ENCODE results near the gene NPRL2. TPM values are rescaled to one million over a fixed set of nuclear protein-coding genes. Genes with fewer than 3 reads are reported as not detected.

NPRL2 gene
- polyA plus RNA-seq, 4 donors, result 16.2 to 31.8 (median 21.3) TPM

DNA sequence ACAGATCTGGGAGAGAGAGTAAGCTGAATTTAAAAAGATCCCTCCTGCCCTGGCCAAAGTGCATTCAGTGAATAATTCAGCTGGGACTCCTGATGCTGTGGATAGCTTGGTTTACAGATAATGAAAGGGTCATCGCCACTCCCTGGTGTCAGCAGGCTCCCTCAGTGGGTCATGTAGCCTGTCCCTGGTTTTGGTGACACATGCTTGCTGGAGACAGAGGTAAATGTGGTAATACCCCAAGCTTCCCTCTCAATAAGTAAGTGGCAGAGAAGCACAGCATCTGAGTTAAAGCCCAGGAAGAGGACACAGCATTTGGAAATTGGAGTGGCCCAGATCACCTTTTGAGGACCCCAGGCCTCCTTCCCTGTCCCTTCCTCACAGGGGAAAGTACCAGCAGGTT, 6.9 kb upstream of the NPRL2 start:
- Histone ChIP-seq H3K27ac (ENCODE audit: low read depth in 1 of 3, low read length in 2 of 3) (peak overlapping the region in 2 of 3 donors; percentile 38 to 75), H3K36me3 (ENCODE audit: control insufficient read depth in 3 of 3, insufficient read depth in 2 of 3, low read depth in 1 of 3, low read length in 3 of 3) (peaks cover 9 to 57% (median 11%) of the 10 kb centered on the region in 3 donors), H3K27me3 (ENCODE audit: control insufficient read depth in 3 of 3, insufficient read depth in 3 of 3, low read length in 3 of 3) (no peaks in the 10 kb centered on the region), H3K9me3 (ENCODE audit: control insufficient read depth in 2 of 2, insufficient read depth in 1 of 2, low read depth in 1 of 2, low read length in 1 of 2) (no peaks in the 10 kb centered on the region), H3K4me3 (ENCODE audit: low read depth in 1 of 3, low read length in 3 of 3) (peak overlapping the region in 2 of 3 donors; percentile 62 to 83), H3K4me1 (ENCODE audit: control insufficient read depth in 3 of 3, insufficient read depth in 2 of 3, low read depth in 1 of 3, low read length in 2 of 3) (peaks cover 11 to 35% (median 18%) of the 10 kb centered on the region in 3 donors)
- FAIRE-seq, result no peak
- WGBS, 3 donors, result 29 to 56% (median 41%) methylated on average over 1 of the region's 1 CpG
- DNase-seq, result no peak

DNA sequence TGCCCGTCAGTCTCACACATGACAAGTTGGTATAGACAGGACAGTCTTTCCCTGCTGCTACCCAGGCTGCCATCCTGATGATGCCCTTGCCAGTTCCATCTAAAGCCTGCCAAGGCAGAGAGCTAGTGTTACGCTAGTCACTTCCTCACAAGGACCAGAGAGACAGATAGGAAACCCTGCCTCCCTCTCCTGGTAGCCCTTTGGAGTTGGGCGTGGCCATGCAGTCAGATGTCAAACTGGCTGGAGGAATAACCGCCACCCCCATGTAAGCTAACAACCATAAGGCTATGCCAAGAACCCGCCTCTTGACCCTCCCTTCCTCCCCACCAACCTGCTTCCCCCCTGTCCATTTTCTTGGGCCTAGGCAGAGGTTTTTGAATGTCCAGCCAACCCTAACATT, 6.0 kb upstream of the NPRL2 start:
- DNase-seq (peak; percentile 88 to 95), FAIRE-seq (no peak)
- H3K9me3 ChIP-seq (ENCODE audit: control insufficient read depth in 2 of 2, insufficient read depth in 1 of 2, low read depth in 1 of 2, low read length in 1 of 2), result no peaks in the 10 kb centered on the region
- peaks cover 9 to 65% (median 11%) of the 10 kb centered on the region in 3 donors for H3K36me3 ChIP-seq (ENCODE audit: control insufficient read depth in 3 of 3, insufficient read depth in 2 of 3, low read depth in 1 of 3, low read length in 3 of 3)
- WGBS, 3 donors, result 24 to 41% (median 28%) methylated on average over 5 of the region's 5 CpGs
- peaks cover 11 to 37% (median 18%) of the 10 kb centered on the region in 3 donors for H3K4me1 ChIP-seq (ENCODE audit: control insufficient read depth in 3 of 3, insufficient read depth in 2 of 3, low read depth in 1 of 3, low read length in 2 of 3)
- no peaks in the 10 kb centered on the region for H3K27me3 ChIP-seq (ENCODE audit: control insufficient read depth in 3 of 3, insufficient read depth in 3 of 3, low read length in 3 of 3)
- H3K4me3 ChIP-seq (ENCODE audit: low read depth in 1 of 3, low read length in 3 of 3), result peak overlapping the region in 2 of 3 donors; percentile 62 to 83
- H3K27ac ChIP-seq (ENCODE audit: low read depth in 1 of 3, low read length in 2 of 3), result peak overlapping the region; percentile 38 to 81 (median 75)

DNA sequence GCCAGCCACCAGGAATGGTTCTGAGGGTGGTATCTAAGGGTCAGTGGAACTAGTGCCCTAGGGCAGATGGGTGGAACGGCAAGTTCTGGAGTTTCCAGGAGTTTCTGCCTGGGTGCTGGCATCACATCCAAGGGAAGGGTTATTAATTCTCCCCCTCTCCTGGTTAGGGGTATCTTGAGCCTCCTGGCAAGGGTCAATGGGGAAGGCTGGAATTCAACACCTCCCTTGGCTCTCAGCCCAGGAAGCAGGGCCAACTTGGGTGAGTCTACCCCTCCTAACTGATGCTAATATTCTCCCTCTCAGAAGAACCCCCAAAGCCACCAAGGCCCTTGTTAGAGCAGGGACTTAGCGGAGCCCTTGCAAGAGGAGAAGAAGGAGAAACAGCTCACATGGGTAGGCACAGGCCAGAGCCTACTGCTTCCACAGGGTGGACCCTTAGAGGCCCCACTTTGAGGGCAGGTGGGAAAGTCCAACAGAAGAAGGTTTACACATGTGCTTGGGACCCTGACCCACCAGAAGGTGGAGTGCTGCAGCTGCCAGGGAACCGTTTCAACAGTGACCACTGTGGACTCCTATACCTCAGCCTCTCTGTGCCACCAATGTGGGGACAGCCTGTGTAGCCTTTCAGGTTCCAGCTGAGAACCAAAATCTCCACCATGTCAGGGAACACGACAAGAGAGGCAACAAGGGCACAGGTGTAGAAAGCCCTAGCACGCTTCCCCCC, 5.4 kb upstream of the NPRL2 start:
- FAIRE-seq, result no peak
- Histone ChIP-seq H3K27ac (ENCODE audit: low read depth in 1 of 3, low read length in 2 of 3) (peak overlapping the region in 2 of 3 donors; percentile 25 to 38), H3K9me3 (ENCODE audit: control insufficient read depth in 2 of 2, insufficient read depth in 1 of 2, low read depth in 1 of 2, low read length in 1 of 2) (no peaks in the 10 kb centered on the region), H3K36me3 (ENCODE audit: control insufficient read depth in 3 of 3, insufficient read depth in 2 of 3, low read depth in 1 of 3, low read length in 3 of 3) (peaks cover 9 to 68% (median 11%) of the 10 kb centered on the region in 3 donors), H3K27me3 (ENCODE audit: control insufficient read depth in 3 of 3, insufficient read depth in 3 of 3, low read length in 3 of 3) (no peaks in the 10 kb centered on the region), H3K4me3 (ENCODE audit: low read depth in 1 of 3, low read length in 3 of 3) (peak overlapping the region in 2 of 3 donors; percentile 27 to 62), H3K4me1 (ENCODE audit: control insufficient read depth in 3 of 3, insufficient read depth in 2 of 3, low read depth in 1 of 3, low read length in 2 of 3) (peaks cover 11 to 42% (median 18%) of the 10 kb centered on the region in 3 donors)
- WGBS, 3 donors, result 40 to 57% (median 46%) methylated on average over 5 of the region's 5 CpGs
- no peak for DNase-seq

DNA sequence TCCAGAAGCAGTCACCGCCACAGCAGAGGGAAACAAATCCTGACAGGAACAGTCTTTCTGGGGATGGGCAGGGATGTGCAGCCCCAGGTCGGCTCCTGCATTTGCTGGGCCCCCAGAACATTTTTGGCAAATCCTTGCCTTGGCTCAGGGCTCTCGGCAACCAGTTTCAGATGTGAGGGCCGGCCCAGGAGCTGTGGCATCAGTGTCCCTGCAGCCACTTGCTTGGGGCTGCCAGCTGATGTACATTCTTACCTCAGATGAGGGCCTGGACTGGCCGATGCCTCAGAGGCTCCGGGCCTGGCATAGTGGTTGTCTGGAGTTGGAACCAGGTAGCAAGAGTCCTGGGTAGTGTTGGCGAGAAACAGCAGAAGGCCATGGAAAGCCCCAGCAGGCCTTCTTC, 4.3 kb upstream of the NPRL2 start:
- H3K27me3 ChIP-seq (ENCODE audit: control insufficient read depth in 3 of 3, insufficient read depth in 3 of 3, low read length in 3 of 3), result no peaks in the 10 kb centered on the region
- peaks cover 11 to 50% (median 20%) of the 10 kb centered on the region in 3 donors for H3K4me1 ChIP-seq (ENCODE audit: control insufficient read depth in 3 of 3, insufficient read depth in 2 of 3, low read depth in 1 of 3, low read length in 2 of 3)
- H3K36me3 ChIP-seq (ENCODE audit: control insufficient read depth in 3 of 3, insufficient read depth in 2 of 3, low read depth in 1 of 3, low read length in 3 of 3), result peaks cover 9 to 68% (median 11%) of the 10 kb centered on the region in 3 donors
- H3K4me3 ChIP-seq (ENCODE audit: low read depth in 1 of 3, low read length in 3 of 3), result no peak overlapping the region
- 87 to 92% (median 89%) methylated on average over 6 to 7 of the region's 7 CpGs for WGBS, 3 donors
- DNase-seq (no peak), FAIRE-seq (no peak)
- no peak overlapping the region for H3K27ac ChIP-seq (ENCODE audit: low read depth in 1 of 3, low read length in 2 of 3)
- no peaks in the 10 kb centered on the region for H3K9me3 ChIP-seq (ENCODE audit: control insufficient read depth in 2 of 2, insufficient read depth in 1 of 2, low read depth in 1 of 2, low read length in 1 of 2)

DNA sequence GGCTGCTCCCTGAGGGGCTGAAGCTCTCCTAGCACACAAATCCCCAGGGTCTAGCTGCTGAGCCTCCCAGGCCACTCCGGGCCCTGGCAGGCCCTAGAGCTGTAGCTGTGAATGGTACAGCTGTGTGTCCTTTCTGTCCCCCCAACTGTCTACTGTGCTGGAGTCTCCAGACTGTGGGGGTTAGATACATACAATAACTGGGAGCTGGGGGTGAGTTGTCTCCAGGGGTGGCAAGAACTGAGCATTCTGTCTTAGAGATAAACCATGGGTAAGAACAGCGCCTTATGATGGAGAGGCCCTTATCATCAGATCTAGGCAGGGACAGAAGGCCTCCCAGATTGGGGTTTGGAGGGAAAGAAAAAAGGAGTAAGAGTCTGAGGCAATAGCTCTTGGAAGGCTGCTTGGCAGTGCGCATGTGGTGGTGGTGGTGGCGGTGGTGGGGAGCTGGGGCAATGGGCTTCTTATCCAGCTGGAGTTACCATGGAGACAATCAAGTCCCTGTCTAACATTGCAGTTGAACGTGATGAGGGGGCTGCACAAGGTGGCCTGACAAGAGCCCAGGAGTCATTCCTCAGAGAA, 3.7 kb upstream of the NPRL2 start:
- H3K4me1 ChIP-seq (ENCODE audit: control insufficient read depth in 3 of 3, insufficient read depth in 2 of 3, low read depth in 1 of 3, low read length in 2 of 3), result peaks cover 12 to 56% (median 26%) of the 10 kb centered on the region in 3 donors
- no peak overlapping the region for H3K4me3 ChIP-seq (ENCODE audit: low read depth in 1 of 3, low read length in 3 of 3)
- no peaks in the 10 kb centered on the region for H3K27me3 ChIP-seq (ENCODE audit: control insufficient read depth in 3 of 3, insufficient read depth in 3 of 3, low read length in 3 of 3)
- FAIRE-seq (no peak), DNase-seq (no peak)
- 80 to 86% (median 84%) methylated on average over 5 of the region's 5 CpGs for WGBS, 3 donors
- H3K36me3 ChIP-seq (ENCODE audit: control insufficient read depth in 3 of 3, insufficient read depth in 2 of 3, low read depth in 1 of 3, low read length in 3 of 3), result peaks cover 9 to 71% (median 11%) of the 10 kb centered on the region in 3 donors
- no peaks in the 10 kb centered on the region for H3K9me3 ChIP-seq (ENCODE audit: control insufficient read depth in 2 of 2, insufficient read depth in 1 of 2, low read depth in 1 of 2, low read length in 1 of 2)
- H3K27ac ChIP-seq (ENCODE audit: low read depth in 1 of 3, low read length in 2 of 3), result no peak overlapping the region

DNA sequence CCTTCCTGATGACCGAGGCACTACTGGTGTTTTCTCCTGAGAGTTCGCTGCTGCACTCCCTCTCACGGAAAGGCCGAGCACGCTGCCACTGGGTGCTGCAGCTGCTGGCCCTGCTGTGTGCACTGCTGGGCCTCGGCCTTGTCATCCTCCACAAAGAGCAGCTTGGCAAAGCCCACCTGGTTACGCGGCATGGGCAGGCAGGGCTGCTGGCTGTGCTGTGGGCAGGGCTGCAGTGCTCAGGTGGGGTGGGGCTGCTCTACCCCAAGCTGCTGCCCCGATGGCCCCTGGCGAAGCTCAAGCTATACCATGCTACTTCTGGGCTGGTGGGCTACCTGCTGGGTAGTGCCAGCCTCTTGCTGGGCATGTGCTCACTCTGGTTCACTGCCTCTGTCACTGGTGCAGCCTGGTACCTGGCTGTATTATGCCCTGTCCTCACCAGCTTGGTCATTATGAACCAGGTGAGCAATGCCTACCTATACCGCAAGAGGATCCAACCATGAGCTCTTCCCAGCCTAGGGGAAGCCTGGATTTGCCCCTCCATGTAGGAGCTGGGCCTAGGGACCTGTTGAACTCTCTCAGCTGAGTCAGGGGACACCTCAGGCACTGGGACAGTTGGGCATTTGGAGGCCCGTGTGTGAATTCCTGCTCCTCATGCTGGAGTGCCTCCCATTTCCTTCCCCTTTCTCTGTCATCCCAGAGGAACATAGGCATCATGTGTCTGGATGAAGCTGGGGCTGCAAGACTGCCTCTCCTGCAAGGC, 2.9 kb upstream of the NPRL2 start:
- Histone ChIP-seq H3K36me3 (ENCODE audit: control insufficient read depth in 3 of 3, insufficient read depth in 2 of 3, low read depth in 1 of 3, low read length in 3 of 3) (peaks cover 9 to 78% (median 11%) of the 10 kb centered on the region in 3 donors), H3K27ac (ENCODE audit: low read depth in 1 of 3, low read length in 2 of 3) (peak overlapping the region in 1 of 3 donors; percentile 4), H3K4me1 (ENCODE audit: control insufficient read depth in 3 of 3, insufficient read depth in 2 of 3, low read depth in 1 of 3, low read length in 2 of 3) (peaks cover 12 to 53% (median 28%) of the 10 kb centered on the region in 3 donors), H3K9me3 (ENCODE audit: control insufficient read depth in 2 of 2, insufficient read depth in 1 of 2, low read depth in 1 of 2, low read length in 1 of 2) (no peaks in the 10 kb centered on the region), H3K4me3 (ENCODE audit: low read depth in 1 of 3, low read length in 3 of 3) (no peak overlapping the region), H3K27me3 (ENCODE audit: control insufficient read depth in 3 of 3, insufficient read depth in 3 of 3, low read length in 3 of 3) (no peaks in the 10 kb centered on the region)
- 87 to 92% (median 92%) methylated on average over 12 of the region's 12 CpGs for WGBS, 3 donors
- DNase-seq (no peak), FAIRE-seq (no peak)

DNA sequence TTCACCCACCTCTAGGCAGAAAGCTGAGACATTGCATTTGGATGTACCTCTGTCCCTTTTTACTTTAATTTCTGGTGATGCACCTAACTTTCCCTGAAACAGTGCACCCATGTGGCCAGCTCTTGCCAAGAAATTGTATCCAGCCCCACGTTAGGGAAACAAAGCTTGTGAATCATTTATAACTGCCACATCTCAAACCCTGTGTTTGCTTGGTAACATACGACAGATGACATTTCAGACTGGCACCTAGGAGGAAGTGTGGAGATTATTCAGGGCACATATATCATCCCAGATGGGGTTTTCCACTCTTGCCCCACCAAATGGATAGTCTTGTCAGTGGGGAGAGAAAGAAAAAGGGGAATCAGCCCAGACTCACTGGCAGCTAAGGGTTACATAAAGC, 2.2 kb upstream of the NPRL2 start:
- WGBS, 3 donors, result 9 to 30% (median 26%) methylated on average over 2 of the region's 2 CpGs
- DNase-seq, result peak in 1 of 2 donors; percentile 51
- Histone ChIP-seq H3K27ac (ENCODE audit: low read depth in 1 of 3, low read length in 2 of 3) (peak overlapping the region in 1 of 3 donors; percentile 4), H3K36me3 (ENCODE audit: control insufficient read depth in 3 of 3, insufficient read depth in 2 of 3, low read depth in 1 of 3, low read length in 3 of 3) (peaks cover 9 to 78% (median 12%) of the 10 kb centered on the region in 3 donors), H3K4me1 (ENCODE audit: control insufficient read depth in 3 of 3, insufficient read depth in 2 of 3, low read depth in 1 of 3, low read length in 2 of 3) (peaks cover 12 to 46% (median 21%) of the 10 kb centered on the region in 3 donors), H3K9me3 (ENCODE audit: control insufficient read depth in 2 of 2, insufficient read depth in 1 of 2, low read depth in 1 of 2, low read length in 1 of 2) (no peaks in the 10 kb centered on the region), H3K27me3 (ENCODE audit: control insufficient read depth in 3 of 3, insufficient read depth in 3 of 3, low read length in 3 of 3) (no peaks in the 10 kb centered on the region), H3K4me3 (ENCODE audit: low read depth in 1 of 3, low read length in 3 of 3) (no peak overlapping the region)
- FAIRE-seq, result no peak

DNA sequence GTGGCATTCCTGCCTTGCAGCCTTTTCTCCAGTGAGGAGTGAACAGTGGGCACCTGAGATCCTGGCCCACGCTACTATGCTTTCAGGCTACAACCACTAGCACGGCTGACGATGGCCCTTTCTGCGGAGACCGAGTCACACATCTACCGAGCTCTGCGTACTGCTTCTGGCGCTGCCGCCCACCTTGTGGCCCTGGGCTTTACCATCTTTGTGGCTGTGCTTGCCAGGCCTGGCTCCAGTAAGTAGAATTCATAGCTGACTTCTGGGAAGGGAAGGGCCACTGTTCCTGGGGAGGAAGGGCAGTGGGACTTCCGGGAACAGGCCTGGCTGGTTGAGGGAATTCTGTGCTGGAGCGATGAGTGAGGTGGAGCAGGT, 735 bp upstream of the NPRL2 start:
- peak overlapping the region in 1 of 3 donors; percentile 97 for H3K27ac ChIP-seq (ENCODE audit: low read depth in 1 of 3, low read length in 2 of 3)
- H3K27me3 ChIP-seq (ENCODE audit: control insufficient read depth in 3 of 3, insufficient read depth in 3 of 3, low read length in 3 of 3), result no peaks in the 10 kb centered on the region
- H3K4me1 ChIP-seq (ENCODE audit: control insufficient read depth in 3 of 3, insufficient read depth in 2 of 3, low read depth in 1 of 3, low read length in 2 of 3), result peaks cover 9 to 32% (median 10%) of the 10 kb centered on the region in 3 donors
- H3K36me3 ChIP-seq (ENCODE audit: control insufficient read depth in 3 of 3, insufficient read depth in 2 of 3, low read depth in 1 of 3, low read length in 3 of 3), result peaks cover 9 to 69% (median 12%) of the 10 kb centered on the region in 3 donors
- WGBS, 3 donors, result 45 to 52% (median 49%) methylated on average over 11 of the region's 11 CpGs
- DNase-seq (no peak), FAIRE-seq (no peak)
- peak overlapping the region; percentile 24 to 92 (median 55) for H3K4me3 ChIP-seq (ENCODE audit: low read depth in 1 of 3, low read length in 3 of 3)
- no peaks in the 10 kb centered on the region for H3K9me3 ChIP-seq (ENCODE audit: control insufficient read depth in 2 of 2, insufficient read depth in 1 of 2, low read depth in 1 of 2, low read length in 1 of 2)

Data from small intestine (tissue), 7 donors.